ENCODE data around the gene CDK17.

DNA sequence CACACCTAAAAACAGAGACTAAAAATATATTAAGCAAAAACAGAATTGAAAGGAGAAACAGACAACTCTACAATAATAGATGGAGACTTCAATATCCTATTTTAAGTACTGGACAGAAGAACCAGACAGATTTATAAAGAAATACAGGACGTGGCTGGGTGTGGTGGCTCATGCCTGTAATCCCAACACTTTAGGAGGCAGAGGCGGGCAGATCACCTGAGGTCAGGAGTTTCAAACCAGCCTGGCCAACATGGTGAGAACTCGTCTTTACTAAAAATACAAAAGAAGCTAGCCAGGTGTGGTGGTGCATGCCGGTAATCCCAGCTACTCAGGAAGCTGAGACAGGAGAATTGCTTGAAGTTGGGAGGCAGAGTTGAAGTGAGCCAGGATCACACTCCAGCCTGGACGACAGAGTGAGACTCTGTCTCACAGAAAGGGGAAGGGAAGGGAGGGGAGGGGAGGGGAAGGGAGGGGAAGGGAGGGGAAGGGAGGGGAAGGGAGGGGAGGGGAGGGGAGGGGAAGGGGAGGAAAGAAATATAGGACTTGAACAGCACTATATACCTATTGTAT, 53.0 kb downstream of the CDK17 start:
- TF ChIP-seq, protein P1, sequence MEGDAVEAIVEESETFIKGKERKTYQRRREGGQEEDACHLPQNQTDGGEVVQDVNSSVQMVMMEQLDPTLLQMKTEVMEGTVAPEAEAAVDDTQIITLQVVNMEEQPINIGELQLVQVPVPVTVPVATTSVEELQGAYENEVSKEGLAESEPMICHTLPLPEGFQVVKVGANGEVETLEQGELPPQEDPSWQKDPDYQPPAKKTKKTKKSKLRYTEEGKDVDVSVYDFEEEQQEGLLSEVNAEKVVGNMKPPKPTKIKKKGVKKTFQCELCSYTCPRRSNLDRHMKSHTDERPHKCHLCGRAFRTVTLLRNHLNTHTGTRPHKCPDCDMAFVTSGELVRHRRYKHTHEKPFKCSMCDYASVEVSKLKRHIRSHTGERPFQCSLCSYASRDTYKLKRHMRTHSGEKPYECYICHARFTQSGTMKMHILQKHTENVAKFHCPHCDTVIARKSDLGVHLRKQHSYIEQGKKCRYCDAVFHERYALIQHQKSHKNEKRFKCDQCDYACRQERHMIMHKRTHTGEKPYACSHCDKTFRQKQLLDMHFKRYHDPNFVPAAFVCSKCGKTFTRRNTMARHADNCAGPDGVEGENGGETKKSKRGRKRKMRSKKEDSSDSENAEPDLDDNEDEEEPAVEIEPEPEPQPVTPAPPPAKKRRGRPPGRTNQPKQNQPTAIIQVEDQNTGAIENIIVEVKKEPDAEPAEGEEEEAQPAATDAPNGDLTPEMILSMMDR (IDR thresholded peaks at IDR 0.05), result no peak
- TF ChIP-seq POLR2A (IDR thresholded peaks at IDR 0.05), result no peak

Data from uterus (tissue), 2 donors.